AG10803 (cell line): ENCODE measurements around the gene RANBP10.

Source experiments
- DNase-seq: peaks from one replicate; pipeline ENCODE4 v3.0.0; 2010; ENCODE audit warnings: low read depth
- H3K4me3 ChIP-seq: 2 replicates; pipeline ENCODE4 v1.5.1; 2011; ENCODE audit warnings: mild to moderate bottlenecking, low read length, control low read depth
- CTCF ChIP-seq: conservative IDR thresholded peaks from 2 replicates; pipeline ENCODE4 v1.5.1; 2011; ENCODE audit warnings: mild to moderate bottlenecking, low read length, control low read depth, inconsistent platforms

The RANBP10 gene

GRCh38 chr16:67779256-67780014 lies 26.9 kb downstream of the RANBP10 start:
- no peak overlapping the region for H3K4me3 ChIP-seq
- no peak for TF ChIP-seq CTCF
- DNase-seq = no peak

- peak; percentile 31 for DNase-seq
- no peak overlapping the region for H3K4me3 ChIP-seq
- TF ChIP-seq CTCF = no peak
Observed at GRCh38 chr16:67775273-67775672, 31.1 kb downstream of the RANBP10 start.

- TF ChIP-seq CTCF = no peak
- no peak for DNase-seq
- H3K4me3 ChIP-seq = no peak overlapping the region
Observed at GRCh38 chr16:67774457-67774853, 31.9 kb downstream of the RANBP10 start.

GRCh38 chr16:67773569-67774456 lies 32.5 kb downstream of the RANBP10 start:
- DNase-seq = no peak
- no peak for TF ChIP-seq CTCF
- H3K4me3 ChIP-seq = no peak overlapping the region

- no peak for DNase-seq
- TF ChIP-seq CTCF = no peak
- no peak overlapping the region for H3K4me3 ChIP-seq
Observed at GRCh38 chr16:67773099-67773498, 33.3 kb downstream of the RANBP10 start.

GRCh38 chr16:67770346-67770991 lies 35.9 kb downstream of the RANBP10 start:
- no peak overlapping the region for H3K4me3 ChIP-seq
- no peak for TF ChIP-seq CTCF
- no peak for DNase-seq
